ENCODE measurements around the gene GSK3B. TPM values are rescaled to one million over a fixed set of nuclear protein-coding genes. Genes with fewer than 3 reads are reported as not detected.
A peak's percentile ranks its signal among the peaks of the same experiment; 100 is the strongest.

Gene GSK3B
- total and polyA plus RNA-seq, 2 donors from 2014 or later: 6.4 to 52.1 TPM

DNA sequence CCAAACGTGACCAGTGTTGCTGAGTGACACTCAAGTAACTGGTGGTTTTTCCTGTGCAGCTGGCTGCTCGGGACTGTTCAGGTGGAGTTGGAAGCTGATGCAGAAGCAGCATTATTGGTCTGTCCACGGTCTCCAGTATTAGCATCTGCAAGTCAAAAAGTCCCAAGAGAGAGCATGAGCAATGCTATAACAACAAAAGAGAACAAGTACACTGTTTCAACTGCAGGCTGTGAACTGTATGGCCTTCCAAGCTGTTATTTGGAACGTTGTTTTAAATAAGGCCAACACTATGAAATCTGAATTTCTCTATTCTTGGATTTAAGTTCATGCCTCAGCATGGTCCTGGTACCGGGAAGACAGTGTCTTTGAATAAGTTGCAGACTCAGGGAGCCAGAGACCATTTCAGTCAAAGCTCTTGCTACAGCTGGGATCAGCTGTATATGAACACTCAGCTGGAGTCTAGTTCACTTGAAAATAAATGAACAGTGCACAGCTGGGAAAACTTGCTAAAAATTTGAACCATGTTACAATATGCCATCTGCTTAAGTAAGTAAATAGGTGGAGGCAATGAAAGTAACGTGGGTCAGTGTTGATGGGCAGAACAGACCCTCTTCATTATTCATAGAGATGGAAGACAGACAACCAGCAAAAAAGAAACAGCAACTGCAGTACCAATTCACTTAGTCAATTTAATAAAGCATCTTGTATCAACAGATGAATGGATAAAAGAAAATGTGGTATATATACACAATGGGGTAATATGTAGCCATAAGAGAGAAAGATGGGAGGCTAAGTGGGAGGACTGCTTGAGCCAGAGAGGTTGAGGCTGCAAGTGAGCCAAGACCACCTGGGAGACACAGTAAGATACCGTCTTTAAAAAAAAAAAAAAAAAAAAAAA lies 267.3 kb downstream of the GSK3B start:
- no peak overlapping the region for H3K27ac ChIP-seq (ENCODE audit: low read depth in 2 of 2, low read length in 2 of 2)
- no peak for FAIRE-seq
- TF ChIP-seq, protein P1, sequence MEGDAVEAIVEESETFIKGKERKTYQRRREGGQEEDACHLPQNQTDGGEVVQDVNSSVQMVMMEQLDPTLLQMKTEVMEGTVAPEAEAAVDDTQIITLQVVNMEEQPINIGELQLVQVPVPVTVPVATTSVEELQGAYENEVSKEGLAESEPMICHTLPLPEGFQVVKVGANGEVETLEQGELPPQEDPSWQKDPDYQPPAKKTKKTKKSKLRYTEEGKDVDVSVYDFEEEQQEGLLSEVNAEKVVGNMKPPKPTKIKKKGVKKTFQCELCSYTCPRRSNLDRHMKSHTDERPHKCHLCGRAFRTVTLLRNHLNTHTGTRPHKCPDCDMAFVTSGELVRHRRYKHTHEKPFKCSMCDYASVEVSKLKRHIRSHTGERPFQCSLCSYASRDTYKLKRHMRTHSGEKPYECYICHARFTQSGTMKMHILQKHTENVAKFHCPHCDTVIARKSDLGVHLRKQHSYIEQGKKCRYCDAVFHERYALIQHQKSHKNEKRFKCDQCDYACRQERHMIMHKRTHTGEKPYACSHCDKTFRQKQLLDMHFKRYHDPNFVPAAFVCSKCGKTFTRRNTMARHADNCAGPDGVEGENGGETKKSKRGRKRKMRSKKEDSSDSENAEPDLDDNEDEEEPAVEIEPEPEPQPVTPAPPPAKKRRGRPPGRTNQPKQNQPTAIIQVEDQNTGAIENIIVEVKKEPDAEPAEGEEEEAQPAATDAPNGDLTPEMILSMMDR (IDR thresholded peaks at IDR 0.05; ENCODE audit: borderline replicate concordance, extremely low read depth, insufficient read depth): no peak

DNA sequence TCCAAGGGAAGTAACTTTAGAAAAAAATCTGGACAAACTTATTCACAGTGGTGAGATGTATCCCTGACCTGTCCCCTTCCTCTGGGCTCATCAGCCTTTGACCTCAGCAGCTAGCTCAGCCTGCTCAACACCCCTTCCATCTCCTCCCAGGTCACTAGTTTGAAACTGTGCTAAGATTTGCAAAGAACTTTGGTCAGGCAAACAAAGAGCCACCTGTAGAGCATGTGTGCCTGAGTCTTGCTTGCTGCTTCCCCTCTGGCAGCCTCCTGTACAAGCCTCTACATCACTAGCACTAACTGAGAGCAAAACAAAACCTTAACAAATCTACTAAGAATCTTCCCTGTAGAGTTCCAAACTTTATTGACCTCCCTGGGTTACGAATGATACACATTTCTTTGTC lies 268.4 kb downstream of the GSK3B start:
- FAIRE-seq (no peak), DNase-seq (no peak)
- Histone ChIP-seq H3K4me3 (ENCODE audit: low read length in 3 of 3) (no peak overlapping the region), H3K27ac (ENCODE audit: low read depth in 2 of 2, low read length in 2 of 2) (no peak overlapping the region), H3K36me3 (ENCODE audit: control insufficient read depth in 2 of 3, insufficient read depth in 3 of 3, low read length in 3 of 3) (peaks cover 0 to 13% (median 3%) of the 10 kb centered on the region in 3 donors), H3K27me3 (ENCODE audit: control insufficient read depth, insufficient read depth, low read length) (no peaks in the 10 kb centered on the region), H3K4me1 (ENCODE audit: control insufficient read depth in 2 of 3, insufficient read depth in 2 of 3, low read depth in 1 of 3, low read length in 3 of 3) (no peaks in the 10 kb centered on the region), H3K9me3 (ENCODE audit: control insufficient read depth in 2 of 3, insufficient read depth in 1 of 3, low read length in 3 of 3) (no peaks in the 10 kb centered on the region), H3K9ac (ENCODE audit: low read length in 3 of 3) (no peak overlapping the region)
- TF ChIP-seq, protein P1 (IDR thresholded peaks at IDR 0.05; ENCODE audit: borderline replicate concordance, extremely low read depth, insufficient read depth): no peak
- intact Hi-C loops (cut with DNase I): no loop called here

More for the DNA sequence above, 267.3 kb downstream of the GSK3B start:
- intact Hi-C loops (cut with DNase I): no loop called here
- H3K9ac ChIP-seq (ENCODE audit: low read length in 3 of 3): no peak overlapping the region
- H3K4me3 ChIP-seq (ENCODE audit: low read length in 3 of 3): no peak overlapping the region
- peak in 1 of 5 donors; percentile 21 for DNase-seq
- no peaks in the 10 kb centered on the region for H3K27me3 ChIP-seq (ENCODE audit: control insufficient read depth, insufficient read depth, low read length)
- no peaks in the 10 kb centered on the region for H3K9me3 ChIP-seq (ENCODE audit: control insufficient read depth in 2 of 3, insufficient read depth in 1 of 3, low read length in 3 of 3)
- H3K4me1 ChIP-seq (ENCODE audit: control insufficient read depth in 2 of 3, insufficient read depth in 2 of 3, low read depth in 1 of 3, low read length in 3 of 3): no peaks in the 10 kb centered on the region
- H3K36me3 ChIP-seq (ENCODE audit: control insufficient read depth in 2 of 3, insufficient read depth in 3 of 3, low read length in 3 of 3): peaks cover 0 to 13% (median 3%) of the 10 kb centered on the region in 3 donors

DNA sequence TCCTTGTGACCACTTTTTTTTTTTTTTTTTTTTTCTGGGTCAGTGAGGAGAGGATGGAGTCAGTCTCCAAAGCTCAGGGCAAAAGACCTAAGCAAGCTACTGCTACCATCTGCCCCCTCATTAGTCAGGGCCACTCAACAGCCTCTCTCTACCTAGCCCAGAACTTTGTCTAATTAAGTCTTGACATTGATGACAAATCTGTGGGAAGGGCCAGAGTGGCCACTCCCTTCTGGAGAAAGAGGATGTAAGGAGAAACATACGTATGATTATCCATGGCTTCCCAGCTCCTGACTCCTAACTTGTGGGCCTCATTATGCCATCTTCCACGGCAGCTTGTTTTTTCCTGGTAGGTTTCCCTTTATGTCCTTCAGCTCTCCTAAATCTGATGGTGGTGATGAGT lies 274.4 kb downstream of the GSK3B start:
- H3K27ac ChIP-seq (ENCODE audit: low read depth in 2 of 2, low read length in 2 of 2): no peak overlapping the region
- no peaks in the 10 kb centered on the region for H3K4me1 ChIP-seq (ENCODE audit: control insufficient read depth in 2 of 3, insufficient read depth in 2 of 3, low read depth in 1 of 3, low read length in 3 of 3)
- H3K36me3 ChIP-seq (ENCODE audit: control insufficient read depth in 2 of 3, insufficient read depth in 3 of 3, low read length in 3 of 3): peaks cover 0 to 3% (median under 1%) of the 10 kb centered on the region in 3 donors
- H3K4me3 ChIP-seq (ENCODE audit: low read length in 3 of 3): no peak overlapping the region
- TF ChIP-seq, protein P1 (IDR thresholded peaks at IDR 0.05; ENCODE audit: borderline replicate concordance, extremely low read depth, insufficient read depth): no peak
- FAIRE-seq (no peak), DNase-seq (no peak)
- H3K9me3 ChIP-seq (ENCODE audit: control insufficient read depth in 2 of 3, insufficient read depth in 1 of 3, low read length in 3 of 3): no peaks in the 10 kb centered on the region
- no peaks in the 10 kb centered on the region for H3K27me3 ChIP-seq (ENCODE audit: control insufficient read depth, insufficient read depth, low read length)
- H3K9ac ChIP-seq (ENCODE audit: low read length in 3 of 3): no peak overlapping the region
- intact Hi-C loops (cut with DNase I): no loop called here

All from kidney (tissue), 14 donors.